MM.1S (cell line): ENCODE measurements around the gene TSGA10IP.

Experiments used
- DNase-seq: peaks from one replicate; pipeline ENCODE4 v3.0.0-alpha.2; 2015
- H2AFZ ChIP-seq: fragments of 300-600 bp; sonication (generic); 2 replicates; pipeline ENCODE4 v1.6.0; 2016; ENCODE audit warnings: antibody characterized with exemption, low read length
- H3F3A ChIP-seq: fragments of 300-600 bp; sonication (generic); 2 replicates; pipeline ENCODE4 v1.6.1; 2016; ENCODE audit warnings: mild to moderate bottlenecking, antibody characterized with exemption, low read length, moderate library complexity, mixed read lengths; ENCODE audit not compliant: insufficient read depth
- H3K27ac ChIP-seq: fragments of 300-600 bp; sonication (generic); 2 replicates; pipeline ENCODE4 v1.5.1; 2016; ENCODE audit warnings: mild to moderate bottlenecking, low read length
- H3K27me3 ChIP-seq: fragments of 300-600 bp; sonication (generic); replicated peaks from 2 replicates; pipeline ENCODE4 v1.6.0; 2016; ENCODE audit warnings: low read length; ENCODE audit not compliant: insufficient read depth
- H3K36me3 ChIP-seq: fragments of 300-600 bp; sonication (generic); replicated peaks from 2 replicates; pipeline ENCODE4 v1.6.1; 2016; ENCODE audit warnings: mild to moderate bottlenecking, low read length, mixed read lengths; ENCODE audit not compliant: insufficient read depth
- H3K4me1 ChIP-seq: fragments of 300-600 bp; sonication (generic); 2 replicates; pipeline ENCODE4 v1.6.1; 2016; ENCODE audit warnings: low read length, mixed read lengths
- H3K4me2 ChIP-seq: fragments of 300-600 bp; sonication (generic); 2 replicates; pipeline ENCODE4 v1.6.0; 2016; ENCODE audit warnings: low read depth, low read length
- H3K4me3 ChIP-seq: fragments of 300-600 bp; sonication (generic); 2 replicates; pipeline ENCODE4 v1.5.1; 2016; ENCODE audit warnings: low read length, mixed read lengths
- H3K79me2 ChIP-seq: fragments of 300-600 bp; sonication (generic); 2 replicates; pipeline ENCODE4 v1.6.1; 2016; ENCODE audit warnings: mixed run types, low read length, mixed read lengths
- H3K9ac ChIP-seq: fragments of 300-600 bp; sonication (generic); 2 replicates; pipeline ENCODE4 v1.6.1; 2016; ENCODE audit warnings: low read length, mixed read lengths
- H3K9me2 ChIP-seq: fragments of 300-600 bp; sonication (generic); replicated peaks from 2 replicates; pipeline ENCODE4 v1.6.1; 2016; ENCODE audit warnings: mild to moderate bottlenecking, low read length, mixed read lengths; ENCODE audit not compliant: insufficient read depth
- H3K9me3 ChIP-seq: fragments of 300-600 bp; sonication (generic); replicated peaks from 2 replicates; pipeline ENCODE4 v1.6.1; 2016; ENCODE audit warnings: mild to moderate bottlenecking, low read length, mixed read lengths; ENCODE audit not compliant: insufficient read depth
- H4K20me1 ChIP-seq: fragments of 300-600 bp; sonication (generic); 2 replicates; pipeline ENCODE4 v1.6.1; 2016; ENCODE audit warnings: mild to moderate bottlenecking, low read length, moderate library complexity, mixed read lengths; ENCODE audit not compliant: insufficient read depth
- EZH2 ChIP-seq: fragments of 300-600 bp; sonication (generic); optimal IDR thresholded peaks from 2 replicates; pipeline ENCODE3; 2017; ENCODE audit warnings: low read depth, mild to moderate bottlenecking, antibody characterized with exemption, low read length, mixed read lengths
- EZH2phosphoT487 ChIP-seq: fragments of 300-600 bp; sonication (generic); IDR thresholded peaks from 2 replicates; pipeline ENCODE4 v1.6.1; 2018; ENCODE audit warnings: antibody characterized with exemption, low read length
- TF ChIP-seq, protein P1 (sequence below): fragments of 300-600 bp; sonication (generic); IDR thresholded peaks from 2 replicates; pipeline ENCODE4 v1.5.1; 2016; ENCODE audit warnings: antibody characterized with exemption, low read length, mixed read lengths

Gene TSGA10IP

GRCh38 chr11:65906602-65907001 is 38.7 kb upstream of the TSGA10IP start:
- no peaks in the 10 kb centered on the region for H3K79me2 ChIP-seq
- H3K4me2 ChIP-seq = no peak overlapping the region
- H3K27me3 ChIP-seq = no peaks in the 10 kb centered on the region
- H3K4me3 ChIP-seq = no peak overlapping the region
- H3K36me3 ChIP-seq = no peaks in the 10 kb centered on the region
- DNase-seq = no peak
- no peaks in the 10 kb centered on the region for H3K9me3 ChIP-seq
- H4K20me1 ChIP-seq = no peaks in the 10 kb centered on the region
- H3K9ac ChIP-seq = no peak overlapping the region
- H3K9me2 ChIP-seq = no peaks in the 10 kb centered on the region
- no peak overlapping the region for H3K27ac ChIP-seq
- peaks cover 17% of the 10 kb centered on the region for H3F3A ChIP-seq
- H2AFZ ChIP-seq = no peak overlapping the region
- TF ChIP-seq, protein P1, sequence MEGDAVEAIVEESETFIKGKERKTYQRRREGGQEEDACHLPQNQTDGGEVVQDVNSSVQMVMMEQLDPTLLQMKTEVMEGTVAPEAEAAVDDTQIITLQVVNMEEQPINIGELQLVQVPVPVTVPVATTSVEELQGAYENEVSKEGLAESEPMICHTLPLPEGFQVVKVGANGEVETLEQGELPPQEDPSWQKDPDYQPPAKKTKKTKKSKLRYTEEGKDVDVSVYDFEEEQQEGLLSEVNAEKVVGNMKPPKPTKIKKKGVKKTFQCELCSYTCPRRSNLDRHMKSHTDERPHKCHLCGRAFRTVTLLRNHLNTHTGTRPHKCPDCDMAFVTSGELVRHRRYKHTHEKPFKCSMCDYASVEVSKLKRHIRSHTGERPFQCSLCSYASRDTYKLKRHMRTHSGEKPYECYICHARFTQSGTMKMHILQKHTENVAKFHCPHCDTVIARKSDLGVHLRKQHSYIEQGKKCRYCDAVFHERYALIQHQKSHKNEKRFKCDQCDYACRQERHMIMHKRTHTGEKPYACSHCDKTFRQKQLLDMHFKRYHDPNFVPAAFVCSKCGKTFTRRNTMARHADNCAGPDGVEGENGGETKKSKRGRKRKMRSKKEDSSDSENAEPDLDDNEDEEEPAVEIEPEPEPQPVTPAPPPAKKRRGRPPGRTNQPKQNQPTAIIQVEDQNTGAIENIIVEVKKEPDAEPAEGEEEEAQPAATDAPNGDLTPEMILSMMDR = no peak
- TF ChIP-seq EZH2phosphoT487 (no peak), EZH2 (no peak)
- H3K4me1 ChIP-seq = peaks cover 18% of the 10 kb centered on the region

GRCh38 chr11:65907878-65908277 is 37.4 kb upstream of the TSGA10IP start:
- no peak overlapping the region for H3K4me2 ChIP-seq
- no peaks in the 10 kb centered on the region for H4K20me1 ChIP-seq
- H3K9ac ChIP-seq = no peak overlapping the region
- H3K9me2 ChIP-seq = no peaks in the 10 kb centered on the region
- DNase-seq = no peak
- H3K27me3 ChIP-seq = no peaks in the 10 kb centered on the region
- H3K9me3 ChIP-seq = no peaks in the 10 kb centered on the region
- H3K4me3 ChIP-seq = no peak overlapping the region
- H3K27ac ChIP-seq = no peak overlapping the region
- no peaks in the 10 kb centered on the region for H3K79me2 ChIP-seq
- no peaks in the 10 kb centered on the region for H3K36me3 ChIP-seq
- peaks cover 11% of the 10 kb centered on the region for H3F3A ChIP-seq
- peaks cover 11% of the 10 kb centered on the region; the same call in 1 of the 2 replicates for H3K4me1 ChIP-seq
- H2AFZ ChIP-seq = no peak overlapping the region
- TF ChIP-seq EZH2phosphoT487 (no peak), EZH2 (no peak)
- TF ChIP-seq, protein P1 = no peak

GRCh38 chr11:65911682-65912568 is 33.4 kb upstream of the TSGA10IP start:
- Histone ChIP-seq H3F3A (peaks cover 14% of the 10 kb centered on the region), H3K9me3 (no peaks in the 10 kb centered on the region), H3K4me2 (no peak overlapping the region), H2AFZ (peak overlapping the region; percentile 64), H3K27me3 (no peaks in the 10 kb centered on the region), H3K4me1 (peaks cover 11% of the 10 kb centered on the region; the same call in 1 of the 2 replicates), H3K9me2 (no peaks in the 10 kb centered on the region), H3K4me3 (no peak overlapping the region), H4K20me1 (no peaks in the 10 kb centered on the region), H3K79me2 (peaks cover 5% of the 10 kb centered on the region; the same call in 1 of the 2 replicates), H3K36me3 (no peaks in the 10 kb centered on the region), H3K9ac (no peak overlapping the region), H3K27ac (no peak overlapping the region)
- DNase-seq = no peak
- TF ChIP-seq, protein P1 = peak; percentile 49
- TF ChIP-seq EZH2 = no peak
- no peak for TF ChIP-seq EZH2phosphoT487
